ENCODE results near the gene RPS5.
A peak's percentile ranks its signal among the peaks of the same experiment; 100 is the strongest.
"Not testable (repeated sequence)": the region's sequence is repeated elsewhere in the genome, so short reads cannot be mapped to it uniquely, and the experiment has no call there.

The RPS5 gene

DNA sequence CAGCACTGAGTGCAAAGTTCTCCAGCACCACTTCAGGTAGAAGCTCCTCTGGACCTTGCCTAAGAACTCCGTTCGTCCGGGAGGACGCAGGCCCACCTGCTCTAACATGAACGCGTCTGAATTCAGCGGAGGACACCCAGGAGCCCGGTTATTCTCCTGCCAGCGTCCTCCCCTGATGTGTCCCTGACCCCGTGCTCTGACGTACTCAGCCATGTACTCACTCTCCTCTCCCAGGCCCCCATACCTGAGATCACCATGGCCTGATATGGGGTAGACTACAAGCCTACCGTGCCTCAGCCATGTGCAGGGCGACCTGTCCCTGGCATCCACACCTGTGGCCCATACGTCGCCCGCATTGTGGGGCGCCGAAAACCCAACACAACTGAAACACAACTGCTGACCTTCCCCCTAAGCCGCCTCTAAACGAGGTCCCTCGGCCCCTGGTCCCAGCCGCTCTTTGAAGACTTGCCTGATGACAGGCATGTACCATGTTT is 20.6 kb downstream of the RPS5 start:
- DNase-seq = peak in 1 of 2 experiments; percentile 38

- peak; percentile 91 to 98 for DNase-seq
Measured at GRCh38 chr19:58408152-58409009, 21.3 kb downstream of the RPS5 start, which contains the start of gene ZNF584. Gene ZNF584, plus strand, starts transcription at chr19:58408649. Its CDS starts 499 bp downstream, at chr19:58409148.

DNA sequence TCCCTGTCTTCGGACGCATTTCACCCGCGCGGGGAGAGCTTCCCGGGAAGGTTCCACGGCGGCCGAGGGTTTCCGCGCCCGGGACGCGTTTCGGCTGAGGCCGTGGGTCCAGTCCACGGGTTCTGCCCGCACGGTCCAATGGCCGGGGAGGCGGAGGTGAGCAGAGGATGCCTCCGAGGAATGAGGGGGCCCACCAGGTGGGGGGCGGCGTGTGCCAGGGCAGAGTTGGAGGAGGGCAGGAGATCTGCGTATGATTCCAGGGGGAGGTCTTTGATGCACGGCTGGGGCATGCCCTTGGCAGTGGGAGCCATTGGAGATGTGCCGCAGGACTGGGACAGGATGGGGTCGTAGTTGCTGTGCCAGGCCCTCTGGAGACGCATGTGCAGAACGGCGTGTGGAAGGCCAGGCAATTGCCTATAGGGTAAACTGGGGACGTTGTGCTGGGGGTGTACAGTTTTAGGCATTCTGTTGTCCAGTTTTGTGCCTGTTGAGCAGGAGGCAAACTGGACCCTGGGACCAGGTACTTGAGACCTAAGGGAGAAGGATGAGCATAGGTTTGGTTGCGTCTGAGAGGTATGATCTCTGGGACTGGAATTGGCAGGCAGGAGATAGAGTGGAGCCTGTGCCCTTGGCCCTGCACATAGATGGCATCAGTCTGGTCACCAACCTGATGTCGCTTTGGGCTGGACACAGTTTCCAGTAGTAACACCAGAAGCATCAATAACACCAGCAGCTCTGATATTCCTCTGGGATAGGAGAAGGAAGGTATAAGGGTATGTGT is 22.1 kb downstream of the RPS5 start:
- DNase-seq = peak; percentile 18 to 46

GRCh38 chr19:58416604-58417003 is 29.5 kb downstream of the RPS5 start:
- no peak for DNase-seq

- DNase-seq = no peak
Measured at GRCh38 chr19:58417071-58417470, 30.0 kb downstream of the RPS5 start.

GRCh38 chr19:58428617-58429016 is 41.5 kb downstream of the RPS5 start:
- no peak for DNase-seq

DNA sequence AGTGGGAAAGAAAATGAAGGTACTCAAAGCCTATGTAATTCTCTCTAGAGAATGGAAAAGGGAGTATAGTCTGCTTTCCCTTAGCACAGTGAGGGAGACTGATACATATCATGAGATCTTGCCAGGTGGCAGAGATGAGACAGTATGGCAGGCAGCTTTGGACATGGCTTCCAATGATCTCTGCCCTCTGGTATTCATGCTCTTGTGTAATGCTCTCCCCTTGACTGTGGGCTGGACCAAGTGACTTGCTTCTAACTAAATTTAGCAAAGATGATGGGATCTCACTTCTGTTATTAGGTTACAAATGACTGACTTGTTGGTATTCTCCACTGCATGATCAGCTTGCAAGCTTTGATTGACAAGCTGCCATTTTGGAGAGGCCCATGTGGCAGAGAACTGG is 42.7 kb downstream of the RPS5 start:
- no peak for DNase-seq

DNA sequence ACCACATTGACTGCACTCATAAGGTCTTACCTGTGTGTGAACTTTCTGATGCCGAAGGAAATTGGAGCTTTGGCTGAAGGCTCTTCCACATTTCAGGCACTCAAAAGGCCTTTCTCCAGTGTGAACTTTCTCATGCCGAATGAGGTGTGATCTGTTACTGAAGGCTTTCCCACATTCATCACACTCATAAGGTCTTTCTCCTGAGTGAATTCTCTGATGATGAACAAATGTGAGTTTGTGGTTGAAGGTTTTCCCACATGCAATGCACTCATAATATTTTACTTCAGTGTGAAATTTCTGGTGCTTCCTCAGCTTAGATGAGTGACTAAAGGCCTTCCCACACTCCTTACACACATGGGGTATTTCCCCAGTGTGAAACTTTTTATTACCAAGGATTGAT is 47.1 kb downstream of the RPS5 start:
- DNase-seq = no peak

- DNase-seq = no peak
Measured at GRCh38 chr19:58439576-58440554, 52.8 kb downstream of the RPS5 start, which contains the start of gene ZNF132. Gene ZNF132, minus strand, starts transcription at chr19:58440153. Its CDS starts 332 bp downstream, at chr19:58439821.

- DNase-seq = no peak
Measured at GRCh38 chr19:58440556-58440955, 53.5 kb downstream of the RPS5 start.

DNA sequence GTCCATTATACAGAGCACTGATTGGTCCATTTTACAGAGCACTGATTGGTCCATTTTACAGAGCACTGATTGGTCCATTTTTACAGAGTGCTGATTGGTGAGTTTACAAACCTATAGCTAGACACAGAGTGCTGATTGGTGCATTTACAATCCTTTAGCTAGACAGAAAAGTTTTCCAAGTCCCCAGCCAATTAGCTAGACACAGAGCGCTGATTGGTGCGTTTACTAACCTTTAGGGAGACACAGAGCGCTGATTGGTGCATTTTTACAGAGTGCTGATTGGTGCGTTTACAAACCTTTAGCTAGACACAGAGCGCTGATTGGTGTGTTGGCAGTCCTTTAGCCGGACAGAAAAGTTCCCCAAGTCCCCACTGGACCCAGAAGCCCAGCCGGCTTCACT is 55.9 kb downstream of the RPS5 start:
- not testable (repeated sequence) for DNase-seq

Measured in NCI-H526 (cell line).